ENCODE data around the gene MAGED4.
"Not testable (repeated sequence)": the region's sequence is repeated elsewhere in the genome, so short reads cannot be mapped to it uniquely, and the experiment has no call there.

The MAGED4 gene

GRCh38 chrX:52160140-52160539 lies 24.5 kb upstream of the MAGED4 start:
- H3K36me3 ChIP-seq (ENCODE audit: insufficient read depth, low read length); H3K4me3 ChIP-seq (ENCODE audit: low read length, poor library complexity, severe bottlenecking); H3K4me1 ChIP-seq (ENCODE audit: insufficient read depth, low read length, poor library complexity, severe bottlenecking); H3K9me2 ChIP-seq (replicated peaks; ENCODE audit: low read depth, low read length); H3K9ac ChIP-seq (ENCODE audit: low read depth, low read length, poor library complexity, severe bottlenecking); H4K20me1 ChIP-seq (ENCODE audit: insufficient read depth, low read length, poor library complexity, severe bottlenecking); H3F3A ChIP-seq (ENCODE audit: low read depth); H3K27me3 ChIP-seq (ENCODE audit: insufficient read depth, low read length, poor library complexity, severe bottlenecking); H3K4me2 ChIP-seq (ENCODE audit: low read depth, low read length, poor library complexity, severe bottlenecking); H3K79me2 ChIP-seq (ENCODE audit: insufficient read depth, low read length); H3K9me3 ChIP-seq (ENCODE audit: insufficient read depth, low read depth, low read length); H2AFZ ChIP-seq (ENCODE audit: low read length): not testable (repeated sequence)

GRCh38 chrX:52166840-52167239 lies 17.8 kb upstream of the MAGED4 start:
- Histone ChIP-seq H3K79me2 (ENCODE audit: insufficient read depth, low read length) (no peaks in the 10 kb centered on the region), H3K4me3 (ENCODE audit: low read length, poor library complexity, severe bottlenecking) (no peak overlapping the region), H3K36me3 (ENCODE audit: insufficient read depth, low read length) (no peaks in the 10 kb centered on the region), H3K4me2 (ENCODE audit: low read depth, low read length, poor library complexity, severe bottlenecking) (no peak overlapping the region), H3K9me2 (replicated peaks; ENCODE audit: low read depth, low read length) (no peaks in the 10 kb centered on the region), H4K20me1 (ENCODE audit: insufficient read depth, low read length, poor library complexity, severe bottlenecking) (no peaks in the 10 kb centered on the region), H3F3A (ENCODE audit: low read depth) (no peaks in the 10 kb centered on the region), H2AFZ (ENCODE audit: low read length) (no peak overlapping the region), H3K9ac (ENCODE audit: low read depth, low read length, poor library complexity, severe bottlenecking) (no peak overlapping the region), H3K4me1 (ENCODE audit: insufficient read depth, low read length, poor library complexity, severe bottlenecking) (no peaks in the 10 kb centered on the region), H3K9me3 (ENCODE audit: insufficient read depth, low read depth, low read length) (no peaks in the 10 kb centered on the region), H3K27me3 (ENCODE audit: insufficient read depth, low read length, poor library complexity, severe bottlenecking) (no peaks in the 10 kb centered on the region)
- TF ChIP-seq CTCF (conservative IDR thresholded peaks at IDR 0.05; ENCODE audit: low read length) (no peak), EZH2phosphoT487 (IDR thresholded peaks at IDR 0.05; ENCODE audit: borderline replicate concordance) (no peak)

GRCh38 chrX:52171055-52171454 lies 13.6 kb upstream of the MAGED4 start:
- H3K9ac ChIP-seq (ENCODE audit: low read depth, low read length, poor library complexity, severe bottlenecking); H3K9me2 ChIP-seq (replicated peaks; ENCODE audit: low read depth, low read length); H3K4me1 ChIP-seq (ENCODE audit: insufficient read depth, low read length, poor library complexity, severe bottlenecking); H3K4me3 ChIP-seq (ENCODE audit: low read length, poor library complexity, severe bottlenecking); H3F3A ChIP-seq (ENCODE audit: low read depth); H3K27me3 ChIP-seq (ENCODE audit: insufficient read depth, low read length, poor library complexity, severe bottlenecking); H3K79me2 ChIP-seq (ENCODE audit: insufficient read depth, low read length); H3K4me2 ChIP-seq (ENCODE audit: low read depth, low read length, poor library complexity, severe bottlenecking); H3K36me3 ChIP-seq (ENCODE audit: insufficient read depth, low read length); H3K9me3 ChIP-seq (ENCODE audit: insufficient read depth, low read depth, low read length); H4K20me1 ChIP-seq (ENCODE audit: insufficient read depth, low read length, poor library complexity, severe bottlenecking); H2AFZ ChIP-seq (ENCODE audit: low read length): not testable (repeated sequence)

GRCh38 chrX:52185078-52185453 lies 378 bp downstream of the MAGED4 start:
- not testable (repeated sequence) for H3F3A ChIP-seq (ENCODE audit: low read depth); H3K4me3 ChIP-seq (ENCODE audit: low read length, poor library complexity, severe bottlenecking); H3K9me3 ChIP-seq (ENCODE audit: insufficient read depth, low read depth, low read length); H4K20me1 ChIP-seq (ENCODE audit: insufficient read depth, low read length, poor library complexity, severe bottlenecking); H3K79me2 ChIP-seq (ENCODE audit: insufficient read depth, low read length); H3K9ac ChIP-seq (ENCODE audit: low read depth, low read length, poor library complexity, severe bottlenecking); H2AFZ ChIP-seq (ENCODE audit: low read length); H3K27me3 ChIP-seq (ENCODE audit: insufficient read depth, low read length, poor library complexity, severe bottlenecking); H3K4me1 ChIP-seq (ENCODE audit: insufficient read depth, low read length, poor library complexity, severe bottlenecking); H3K36me3 ChIP-seq (ENCODE audit: insufficient read depth, low read length); H3K4me2 ChIP-seq (ENCODE audit: low read depth, low read length, poor library complexity, severe bottlenecking); H3K9me2 ChIP-seq (replicated peaks; ENCODE audit: low read depth, low read length)

- not testable (repeated sequence) for H2AFZ ChIP-seq (ENCODE audit: low read length); H3K4me3 ChIP-seq (ENCODE audit: low read length, poor library complexity, severe bottlenecking); H3F3A ChIP-seq (ENCODE audit: low read depth); H3K9me2 ChIP-seq (replicated peaks; ENCODE audit: low read depth, low read length); H3K4me1 ChIP-seq (ENCODE audit: insufficient read depth, low read length, poor library complexity, severe bottlenecking); H3K79me2 ChIP-seq (ENCODE audit: insufficient read depth, low read length); H3K27me3 ChIP-seq (ENCODE audit: insufficient read depth, low read length, poor library complexity, severe bottlenecking); H3K9ac ChIP-seq (ENCODE audit: low read depth, low read length, poor library complexity, severe bottlenecking); H3K36me3 ChIP-seq (ENCODE audit: insufficient read depth, low read length); H3K4me2 ChIP-seq (ENCODE audit: low read depth, low read length, poor library complexity, severe bottlenecking); H3K9me3 ChIP-seq (ENCODE audit: insufficient read depth, low read depth, low read length); H4K20me1 ChIP-seq (ENCODE audit: insufficient read depth, low read length, poor library complexity, severe bottlenecking)
Observed at GRCh38 chrX:52211405-52211804, 26.7 kb downstream of the MAGED4 start.

Measured in Loucy (cell line).